Hematopoietic multipotent progenitor cell (in vitro differentiated cells): ENCODE measurements around the gene FADS1. TPM values are rescaled to one million over a fixed set of nuclear protein-coding genes. Genes with fewer than 3 reads are reported as not detected.
A peak's percentile ranks its signal among the peaks of the same experiment; 100 is the strongest.

Experiments
- DNase-seq, 3 donors: peaks; one replicate each; pipeline ENCODE4 v3.0.0-alpha.2; 2011 to 2015; ENCODE audit warnings: low read depth in 2 of 3, low spot score in 2 of 3
- total RNA-seq: library from RNA; depleted of rRNA; stranded (reverse); fragments of >200 nt; gene quantifications from one replicate; pipeline ENCODE4 v1.2.3, GENCODE V29; 2012

FADS1 gene
- total RNA-seq, 1 donor: 61.1 TPM

- DNase-seq: no peak
Measured at GRCh38 chr11:61846362-61847020, 29.7 kb upstream of the FADS1 start.

GRCh38 chr11:61844909-61845565 lies 28.2 kb upstream of the FADS1 start:
- no peak for DNase-seq

- no peak for DNase-seq
Measured at GRCh38 chr11:61842528-61842820, 25.7 kb upstream of the FADS1 start.

GRCh38 chr11:61841636-61842527 lies 25.1 kb upstream of the FADS1 start:
- DNase-seq: no peak

GRCh38 chr11:61840371-61840770 lies 23.6 kb upstream of the FADS1 start:
- no peak for DNase-seq

GRCh38 chr11:61839742-61840141 lies 22.9 kb upstream of the FADS1 start:
- DNase-seq: no peak

- no peak for DNase-seq
Measured at GRCh38 chr11:61838921-61839320, 22.1 kb upstream of the FADS1 start.

GRCh38 chr11:61838501-61838900 lies 21.7 kb upstream of the FADS1 start:
- DNase-seq: no peak

- no peak for DNase-seq
Measured at GRCh38 chr11:61837411-61838005, 20.7 kb upstream of the FADS1 start.

- DNase-seq: no peak
Measured at GRCh38 chr11:61836193-61836592, 19.4 kb upstream of the FADS1 start.

- DNase-seq: peak in 2 of 3 donors; percentile 96 to 99
Measured at GRCh38 chr11:61834278-61835048, 17.7 kb upstream of the FADS1 start.

GRCh38 chr11:61833926-61834277 lies 17.1 kb upstream of the FADS1 start:
- no peak for DNase-seq

- DNase-seq: no peak
Measured at GRCh38 chr11:61833471-61833870, 16.7 kb upstream of the FADS1 start.

GRCh38 chr11:61832754-61833153 lies 16.0 kb upstream of the FADS1 start:
- no peak for DNase-seq

GRCh38 chr11:61832207-61832606 lies 15.4 kb upstream of the FADS1 start:
- DNase-seq: no peak

GRCh38 chr11:61830237-61831105 lies 13.7 kb upstream of the FADS1 start:
- no peak for DNase-seq

GRCh38 chr11:61829806-61830205 lies 13.0 kb upstream of the FADS1 start:
- no peak for DNase-seq

GRCh38 chr11:61828629-61829407 lies 12.0 kb upstream of the FADS1 start:
- peak in 2 of 3 donors; percentile 54 to 63 for DNase-seq

GRCh38 chr11:61828379-61828628 lies 11.5 kb upstream of the FADS1 start:
- no peak for DNase-seq
